Endothelial cell of umbilical vein (primary cell): ENCODE data around the gene SRSF2.

ENCODE experiments used
- CTCF ChIP-seq, 2 donors: IDR thresholded peaks; 1 replicate in 1 of 2; 2 replicates in 1 of 2; pipeline ENCODE4 v1.5.1; 2011; ENCODE audit warnings: low read length in 2 of 2, mild to moderate bottlenecking in 2 of 2, moderate library complexity in 2 of 2, control low read depth in 1 of 2, inconsistent platforms in 1 of 2, low read depth in 1 of 2; ENCODE audit not compliant: insufficient read depth in 1 of 2; ENCODE audit errors: extremely low read depth in 1 of 2
- EZH2 ChIP-seq: IDR thresholded peaks from 2 replicates; pipeline ENCODE4 v1.6.1; 2012; ENCODE audit warnings: borderline replicate concordance, low read depth, mild to moderate bottlenecking, moderate library complexity, low read length, inconsistent platforms; ENCODE audit not compliant: severe bottlenecking
- GATA2 ChIP-seq: IDR thresholded peaks from 2 replicates; pipeline ENCODE4 v1.7.0; 2011; ENCODE audit warnings: low read depth, mild to moderate bottlenecking, moderate library complexity, mixed read lengths, low read length; ENCODE audit not compliant: insufficient read length, insufficient read depth
- JUN ChIP-seq: IDR thresholded peaks from 2 replicates; pipeline ENCODE4 v1.6.1; 2011; ENCODE audit warnings: borderline replicate concordance, low read depth; ENCODE audit not compliant: insufficient read length, insufficient read depth
- MYC ChIP-seq: IDR thresholded peaks from one replicate; pipeline ENCODE4 v1.6.1; 2011; ENCODE audit warnings: mild to moderate bottlenecking, low read depth, low read length
- POLR2A ChIP-seq: IDR thresholded peaks from 2 replicates; pipeline ENCODE4 v1.6.1; 2012; ENCODE audit warnings: low read depth, mild to moderate bottlenecking, control low read depth, low read length
- POLR2AphosphoS5 ChIP-seq: IDR thresholded peaks from 2 replicates; pipeline ENCODE4 v1.6.1; 2012; ENCODE audit warnings: low read depth, mild to moderate bottlenecking, control low read depth, low read length, moderate library complexity; ENCODE audit not compliant: insufficient read depth

- TF ChIP-seq GATA2 (no peak), CTCF (IDR thresholded peaks at IDR 0.05; ENCODE audit: extremely low read depth in 1 of 2, insufficient read depth in 1 of 2, low read depth in 1 of 2, low read length in 2 of 2) (no peak), EZH2 (no peak), POLR2AphosphoS5 (no peak), POLR2A (no peak), JUN (no peak), MYC (no peak)
Measured at GRCh38 chr17:76689859-76690258, 47.3 kb downstream of the SRSF2 start.
